ENCODE results near the gene CLK4.
"Not testable (repeated sequence)": the region's sequence is repeated elsewhere in the genome, so short reads cannot be mapped to it uniquely, and the experiment has no call there.

CLK4 gene

GRCh38 chr5:178585421-178585820 is 41.4 kb downstream of the CLK4 start:
- not testable (repeated sequence) for DNase-seq

GRCh38 chr5:178583279-178583678 is 43.6 kb downstream of the CLK4 start:
- DNase-seq, result no peak

- DNase-seq, result no peak
These were observed 44.6 kb downstream of the CLK4 start for GRCh38 chr5:178582291-178582690.

- no peak for DNase-seq
These were observed 45.2 kb downstream of the CLK4 start for GRCh38 chr5:178581621-178582020.

- DNase-seq, result no peak
These were observed 46.4 kb downstream of the CLK4 start for GRCh38 chr5:178580271-178580955.

- DNase-seq, result no peak
These were observed 48.9 kb downstream of the CLK4 start for GRCh38 chr5:178577944-178578343.

- DNase-seq, result no peak
These were observed 49.4 kb downstream of the CLK4 start for GRCh38 chr5:178577376-178577839.

- DNase-seq, result no peak
These were observed 50.1 kb downstream of the CLK4 start for GRCh38 chr5:178576591-178577351.

GRCh38 chr5:178573216-178573615 is 53.6 kb downstream of the CLK4 start:
- no peak for DNase-seq

- DNase-seq, result no peak
These were observed 54.2 kb downstream of the CLK4 start for GRCh38 chr5:178572617-178573016.

- no peak for DNase-seq
These were observed 57.4 kb downstream of the CLK4 start for GRCh38 chr5:178569485-178569884.

- no peak for DNase-seq
These were observed 61.9 kb downstream of the CLK4 start for GRCh38 chr5:178564811-178565550.

GRCh38 chr5:178564397-178564796 is 62.5 kb downstream of the CLK4 start:
- DNase-seq, result no peak

GRCh38 chr5:178563621-178564020 is 63.2 kb downstream of the CLK4 start:
- no peak for DNase-seq

GRCh38 chr5:178561746-178562264 is 65.0 kb downstream of the CLK4 start:
- no peak for DNase-seq

GRCh38 chr5:178560911-178561310 is 65.9 kb downstream of the CLK4 start:
- DNase-seq, result no peak

- DNase-seq, result no peak
These were observed 69.4 kb downstream of the CLK4 start for GRCh38 chr5:178557416-178557815.

GRCh38 chr5:178555771-178556211 is 71.1 kb downstream of the CLK4 start:
- DNase-seq, result no peak

- DNase-seq, result no peak
These were observed 71.8 kb downstream of the CLK4 start for GRCh38 chr5:178555005-178555404.

GRCh38 chr5:178554311-178554710 is 72.5 kb downstream of the CLK4 start:
- DNase-seq, result no peak

GRCh38 chr5:178553517-178553916 is 73.3 kb downstream of the CLK4 start:
- DNase-seq, result no peak

All from GDM1 (cell line).